Ammon's horn (tissue), 1 donor: Measurements from ENCODE around the gene YIPF2.
A peak's percentile ranks its signal among the peaks of the same experiment; 100 is the strongest.

Experiments
- DNase-seq: peaks from one replicate; pipeline ENCODE4 v3.0.0-alpha.2; 2016; ENCODE audit warnings: low spot score

Gene YIPF2

GRCh38 chr19:10876459-10877240 lies 51.8 kb downstream of the YIPF2 start:
- peak; percentile 58 for DNase-seq

GRCh38 chr19:10874024-10874423 lies 54.4 kb downstream of the YIPF2 start:
- DNase-seq = no peak

GRCh38 chr19:10872546-10873107 lies 55.8 kb downstream of the YIPF2 start:
- DNase-seq = no peak
